ENCODE results near the gene CPSF2.

- TF ChIP-seq CTCF (conservative IDR thresholded peaks at IDR 0.05 in 1 of 2, IDR thresholded peaks at IDR 0.05 in 1 of 2; ENCODE audit: low read depth in 1 of 2, low read length in 2 of 2) (no peak), EZH2 (IDR thresholded peaks at IDR 0.05; ENCODE audit: low read length, missing control alignments) (no peak)
These were observed 78.0 kb downstream of the CPSF2 start for GRCh38 chr14:92199763-92200162.

Measured in fibroblast of lung (primary cell).